GM12875 (cell line): ENCODE data around the gene ZBTB48.
A peak's percentile ranks its signal among the peaks of the same experiment; 100 is the strongest.
"Not testable (repeated sequence)": the region's sequence is repeated elsewhere in the genome, so short reads cannot be mapped to it uniquely, and the experiment has no call there.

Source experiments
- H3K4me3 ChIP-seq: one replicate; pipeline ENCODE4 v1.5.1; 2011; ENCODE audit warnings: low read depth, low read length, control low read depth
- CTCF ChIP-seq: IDR thresholded peaks from 2 replicates; pipeline ENCODE4 v1.5.1; 2011; ENCODE audit warnings: low read depth, mild to moderate bottlenecking, control low read depth, inconsistent platforms, low read length, moderate library complexity, borderline replicate concordance; ENCODE audit not compliant: insufficient read depth

Gene ZBTB48

GRCh38 chr1:6554907-6555778 lies 24.7 kb upstream of the ZBTB48 start, which contains the start of gene TAS1R1:
TAS1R1 (plus strand) TSS chr1:6555307; CDS start chr1:6555374, 67 bp downstream.
- no peak for TF ChIP-seq CTCF
- H3K4me3 ChIP-seq = peak within 1 kb of the TSS; percentile 98

GRCh38 chr1:6557597-6557996 lies 22.2 kb upstream of the ZBTB48 start:
- H3K4me3 ChIP-seq = no peak overlapping the region
- no peak for TF ChIP-seq CTCF

- not testable (repeated sequence) for H3K4me3 ChIP-seq
Observed at GRCh38 chr1:6559161-6559560, 20.6 kb upstream of the ZBTB48 start.

GRCh38 chr1:6560267-6560666 lies 19.5 kb upstream of the ZBTB48 start:
- TF ChIP-seq CTCF = no peak

GRCh38 chr1:6569033-6569432 lies 10.8 kb upstream of the ZBTB48 start:
- no peak for TF ChIP-seq CTCF
- H3K4me3 ChIP-seq = no peak overlapping the region

More at GRCh38 chr1:6560267-6560666, 19.5 kb upstream of the ZBTB48 start:
- H3K4me3 ChIP-seq = no peak overlapping the region

GRCh38 chr1:6570100-6570499 lies 9.7 kb upstream of the ZBTB48 start:
- H3K4me3 ChIP-seq = no peak overlapping the region
- no peak for TF ChIP-seq CTCF

- TF ChIP-seq CTCF = no peak
Observed at GRCh38 chr1:6570987-6571386, 8.8 kb upstream of the ZBTB48 start.

More at GRCh38 chr1:6570987-6571386, 8.8 kb upstream of the ZBTB48 start:
- H3K4me3 ChIP-seq = no peak overlapping the region
